ENCODE data around the gene CASTOR2.
"Not testable (repeated sequence)": the region's sequence is repeated elsewhere in the genome, so short reads cannot be mapped to it uniquely, and the experiment has no call there.

The CASTOR2 gene

DNA sequence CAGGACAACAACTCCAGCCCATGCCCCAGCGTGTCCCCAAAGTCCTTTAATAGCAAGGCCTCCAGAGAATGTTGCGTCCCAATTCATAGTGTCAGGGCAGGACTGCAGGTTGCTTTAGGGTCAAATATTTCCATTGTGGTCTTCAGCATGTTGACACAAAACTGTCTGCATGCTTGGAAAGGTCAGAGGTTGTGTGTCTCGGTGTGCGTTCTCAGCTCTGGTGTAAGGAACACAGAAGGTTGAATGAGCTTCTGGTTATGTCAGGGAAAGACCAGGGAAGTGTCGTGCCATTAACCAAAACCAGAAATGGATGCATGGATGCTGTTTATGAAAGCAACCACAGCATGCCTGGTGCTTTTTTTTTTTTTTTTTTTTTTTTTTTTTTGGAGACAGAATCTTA is 31.9 kb downstream of the CASTOR2 start:
- DNase-seq: not testable (repeated sequence)

DNA sequence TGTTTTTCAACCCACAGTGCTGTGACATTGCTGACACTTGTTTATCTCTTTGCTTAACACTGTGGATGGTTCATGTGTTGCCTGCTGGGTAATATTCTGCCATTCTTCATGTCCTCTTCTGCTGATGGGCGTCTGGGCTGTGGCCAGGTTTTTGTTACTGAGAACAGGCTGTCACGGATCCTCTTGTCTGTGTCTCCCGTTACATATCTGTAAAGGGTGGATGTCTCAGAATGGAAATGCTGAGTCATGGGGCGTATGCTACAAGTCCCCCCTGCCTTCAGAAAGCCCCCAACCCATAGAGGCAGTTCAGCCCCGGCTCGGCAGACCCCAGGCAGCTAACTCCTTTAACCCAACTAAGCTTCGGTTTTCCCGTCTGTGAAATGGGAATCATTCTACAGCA is 33.3 kb downstream of the CASTOR2 start:
- DNase-seq: not testable (repeated sequence)

DNA sequence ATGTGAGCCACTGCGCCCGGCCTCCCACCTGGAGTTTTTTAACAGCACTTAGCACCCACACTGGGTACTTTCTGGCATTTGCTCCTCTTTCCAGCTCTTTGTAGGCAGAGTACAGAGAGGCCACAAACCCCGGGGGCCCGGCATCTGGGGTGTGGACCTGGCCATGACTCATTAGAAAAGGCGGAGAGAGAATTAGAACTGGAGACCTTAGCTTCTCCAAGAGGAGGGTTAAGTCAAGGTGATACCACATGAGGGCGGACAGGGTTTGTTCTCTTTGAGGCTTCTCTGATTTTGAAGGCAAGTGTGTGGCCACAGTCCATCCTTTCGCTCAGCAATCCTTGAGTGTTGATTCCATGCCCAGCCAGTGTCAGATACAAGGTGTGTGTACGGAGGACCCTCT is 36.9 kb downstream of the CASTOR2 start:
- not testable (repeated sequence) for DNase-seq

DNA sequence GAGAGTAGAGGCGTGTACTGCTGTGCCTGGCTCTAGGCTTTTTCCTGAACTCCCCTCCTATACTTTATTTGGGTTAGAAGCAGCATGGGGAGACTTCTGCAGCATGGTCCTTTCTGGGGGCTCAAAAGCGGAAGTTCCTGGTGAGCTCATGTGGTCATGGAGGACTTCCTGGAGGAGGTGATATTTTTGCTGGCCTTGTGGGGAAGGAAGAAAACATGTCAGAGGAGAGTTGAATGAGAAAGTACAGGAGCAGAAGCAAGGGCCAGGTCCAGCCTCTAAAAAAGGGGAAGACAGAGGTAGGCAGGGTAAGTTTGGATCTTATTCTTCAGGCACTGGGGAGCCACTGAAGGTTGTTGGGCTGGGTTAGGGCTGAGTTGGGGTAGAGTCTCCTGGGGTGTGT is 45.5 kb downstream of the CASTOR2 start:
- DNase-seq: no peak

DNA sequence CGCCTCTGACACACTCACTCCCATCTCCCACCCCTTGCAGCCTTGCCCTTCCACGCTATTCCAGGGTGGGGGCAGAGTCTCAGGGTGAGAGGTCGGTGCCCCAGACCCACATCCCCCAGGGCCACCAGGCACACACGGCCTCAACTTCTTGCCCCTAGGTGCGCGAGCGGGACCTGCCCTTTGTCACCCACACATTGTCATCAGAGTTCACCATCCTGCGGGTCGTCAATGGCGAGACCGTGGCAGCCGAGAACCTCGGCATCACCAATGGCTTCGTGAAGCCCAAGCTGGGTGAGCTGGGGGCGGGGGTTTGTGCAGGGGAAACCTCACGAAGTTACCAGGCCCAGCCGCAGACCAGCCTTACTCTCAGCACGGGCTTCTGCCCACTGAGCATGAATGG is 53.3 kb downstream of the CASTOR2 start:
- no peak for DNase-seq

DNA sequence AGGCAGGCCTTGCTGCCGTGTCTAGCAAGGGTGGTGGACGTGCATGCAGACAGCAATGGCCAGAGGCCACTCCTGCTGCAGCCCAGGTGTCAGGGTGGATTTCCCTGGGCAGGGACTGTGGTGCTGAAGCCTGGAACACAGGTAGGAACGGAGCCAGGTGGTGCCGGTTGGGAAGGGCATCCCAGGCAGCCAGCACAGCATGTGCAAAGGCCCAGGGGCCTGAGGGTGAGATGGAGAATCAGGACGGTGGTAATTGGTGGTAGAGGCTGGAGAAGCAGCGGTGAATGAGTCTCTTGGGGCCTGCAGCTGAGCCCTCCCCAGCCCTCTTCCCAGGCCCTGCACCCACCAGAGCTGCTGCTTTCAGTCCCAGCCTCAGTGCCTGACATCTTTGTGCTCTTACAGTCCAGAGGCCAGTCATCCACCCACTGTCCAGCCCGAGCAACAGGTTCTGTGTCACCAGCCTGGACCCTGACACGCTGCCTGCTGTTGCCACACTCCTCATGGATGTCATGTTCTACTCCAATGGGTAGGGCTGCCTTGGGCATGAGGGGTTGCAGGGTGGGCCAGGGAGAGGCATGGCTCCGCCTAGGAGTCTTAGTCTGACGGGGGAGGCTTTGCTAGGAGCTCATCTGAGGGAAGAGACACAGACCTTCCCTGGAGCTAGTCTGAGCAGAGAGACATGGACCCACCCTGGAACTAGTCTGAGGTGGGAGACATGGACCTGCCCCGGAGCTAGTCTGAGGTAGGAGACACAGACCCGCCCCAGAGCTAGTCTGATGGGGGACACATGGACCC is 54.3 kb downstream of the CASTOR2 start:
- DNase-seq: no peak

DNA sequence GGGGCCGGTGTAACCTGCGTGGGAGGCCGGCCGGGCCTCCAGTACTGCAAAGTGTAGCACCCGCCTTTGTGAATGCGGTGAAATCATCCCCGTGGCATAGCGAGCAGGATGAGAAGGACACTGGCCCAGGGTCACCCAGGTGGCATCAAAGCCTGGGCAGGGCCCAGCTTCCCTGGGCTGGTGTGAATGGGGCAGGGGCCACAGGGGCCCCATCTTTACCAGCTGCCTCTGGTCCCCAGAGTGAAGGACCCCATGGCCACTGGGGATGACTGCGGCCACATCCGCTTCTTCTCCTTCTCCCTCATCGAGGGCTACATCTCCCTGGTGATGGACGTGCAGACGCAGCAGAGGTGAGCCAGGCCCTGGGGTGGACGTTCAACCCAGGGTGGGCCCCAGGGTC is 55.3 kb downstream of the CASTOR2 start:
- DNase-seq: no peak

DNA sequence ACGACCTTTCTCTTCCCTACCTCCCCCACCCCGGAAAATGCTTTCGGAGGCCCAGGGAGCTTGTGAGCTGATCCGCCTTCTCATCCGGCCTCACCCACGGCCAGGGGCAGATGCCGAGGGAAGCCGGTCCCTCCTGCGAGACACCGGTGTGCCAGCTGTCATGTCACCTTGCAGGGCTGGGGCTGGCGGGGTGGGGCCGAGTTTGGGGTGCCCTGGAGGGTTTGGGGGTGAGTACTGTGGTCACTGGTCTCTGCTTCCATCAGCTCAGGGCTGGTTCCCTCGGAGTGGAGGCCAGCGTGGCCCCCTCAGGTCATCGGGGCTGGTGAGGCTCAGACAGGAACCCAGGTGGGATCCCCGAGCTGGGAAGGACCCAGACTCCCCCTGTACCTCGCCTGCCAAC is 60.4 kb downstream of the CASTOR2 start:
- DNase-seq: no peak

DNA sequence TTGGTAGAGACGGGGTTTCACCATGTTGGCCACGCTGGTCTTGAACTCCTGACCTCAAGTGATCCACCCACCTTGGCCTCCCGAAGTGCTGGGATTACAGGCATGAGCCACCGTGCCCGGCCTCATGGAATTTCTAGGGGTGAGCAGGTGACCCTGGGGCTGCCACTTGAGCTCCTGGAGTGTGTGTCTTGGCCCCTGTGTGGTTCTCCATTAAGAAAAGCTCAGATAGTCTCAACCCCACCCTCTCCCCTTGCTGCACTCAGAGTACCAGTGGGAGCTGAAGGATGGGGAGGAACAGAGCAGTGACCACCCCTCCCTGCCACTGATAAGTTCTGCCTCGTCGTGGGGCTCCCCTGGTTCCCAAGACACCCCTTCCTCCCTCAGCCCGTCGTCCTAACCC is 63.8 kb downstream of the CASTOR2 start:
- DNase-seq: no peak

DNA sequence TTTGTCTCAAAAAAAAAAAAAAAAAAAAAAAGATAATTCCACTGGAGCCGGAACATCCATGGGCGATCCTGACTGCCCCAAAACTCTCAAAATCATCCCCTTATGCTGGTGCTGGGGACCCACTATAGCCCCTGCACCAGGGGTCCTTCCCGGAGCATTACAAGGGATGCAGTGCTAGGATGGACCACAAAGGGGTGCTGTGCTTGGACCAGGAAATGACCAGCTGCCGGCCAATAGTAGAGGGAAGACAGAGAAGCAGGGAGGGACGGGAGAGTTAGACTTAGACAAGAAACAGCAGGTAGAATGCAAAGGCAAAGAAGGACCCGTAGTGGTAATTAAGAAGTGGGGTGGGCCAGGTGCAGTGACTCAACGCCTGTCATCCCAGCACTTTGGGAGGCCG is 68.6 kb downstream of the CASTOR2 start:
- no peak for DNase-seq

DNA sequence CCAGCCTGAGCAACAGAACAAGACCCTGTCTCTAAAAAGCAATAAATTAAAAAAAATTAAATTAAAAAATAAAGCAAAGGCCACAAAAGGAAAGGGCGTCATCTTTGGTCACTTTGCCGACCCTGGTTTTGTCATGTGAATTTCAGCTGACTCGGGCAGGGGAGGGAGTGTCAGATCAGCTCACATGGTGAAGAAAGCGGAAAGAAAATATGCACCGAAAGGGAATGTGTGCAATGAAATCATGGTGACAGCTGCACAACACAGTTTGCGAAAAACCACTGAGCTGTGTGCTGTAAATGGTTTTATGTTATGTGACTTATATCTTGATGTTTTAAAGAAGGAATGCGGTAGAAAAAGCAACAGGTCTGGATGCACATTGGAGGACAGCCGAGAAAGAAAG is 69.3 kb downstream of the CASTOR2 start:
- no peak for DNase-seq

DNA sequence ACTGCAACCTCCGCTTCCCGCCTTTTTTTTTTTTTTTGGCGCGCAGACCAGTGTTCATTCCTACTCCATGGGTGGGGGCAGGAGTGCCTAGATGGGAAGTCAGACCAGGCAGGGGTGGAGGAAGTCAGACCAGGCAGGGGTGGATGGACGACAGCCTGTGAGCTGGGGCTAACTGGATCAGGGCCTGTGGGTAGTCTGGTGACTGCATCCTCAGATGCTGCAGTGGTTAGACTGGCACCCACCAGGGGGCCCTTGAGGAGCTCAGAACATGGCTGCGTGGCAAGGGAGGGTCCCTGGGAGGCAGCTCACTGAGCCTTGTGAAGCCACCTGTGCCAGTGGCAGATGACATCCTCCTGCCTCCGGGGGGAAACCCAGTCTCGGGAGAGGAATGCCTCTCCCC is 74.0 kb downstream of the CASTOR2 start:
- no peak for DNase-seq

DNA sequence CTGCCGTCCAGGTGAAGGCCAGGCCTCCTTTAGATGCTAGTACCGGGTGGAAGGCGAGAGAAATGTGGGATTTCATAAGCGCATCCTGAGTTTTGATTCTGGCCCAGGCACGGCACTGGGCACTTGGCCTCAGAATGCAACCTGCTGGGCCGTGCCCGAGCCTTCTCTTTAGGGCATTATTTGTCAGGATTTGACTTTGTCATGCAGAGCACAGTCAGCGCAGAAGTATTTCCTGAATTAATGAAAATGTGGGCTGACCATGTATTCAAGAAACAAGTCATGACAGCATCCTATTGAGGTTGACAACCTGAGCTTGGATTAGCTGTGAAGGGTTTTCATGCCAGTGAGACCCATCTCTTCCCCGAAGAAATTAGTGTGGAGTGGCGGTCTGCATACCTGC is 74.7 kb downstream of the CASTOR2 start:
- DNase-seq: no peak

DNA sequence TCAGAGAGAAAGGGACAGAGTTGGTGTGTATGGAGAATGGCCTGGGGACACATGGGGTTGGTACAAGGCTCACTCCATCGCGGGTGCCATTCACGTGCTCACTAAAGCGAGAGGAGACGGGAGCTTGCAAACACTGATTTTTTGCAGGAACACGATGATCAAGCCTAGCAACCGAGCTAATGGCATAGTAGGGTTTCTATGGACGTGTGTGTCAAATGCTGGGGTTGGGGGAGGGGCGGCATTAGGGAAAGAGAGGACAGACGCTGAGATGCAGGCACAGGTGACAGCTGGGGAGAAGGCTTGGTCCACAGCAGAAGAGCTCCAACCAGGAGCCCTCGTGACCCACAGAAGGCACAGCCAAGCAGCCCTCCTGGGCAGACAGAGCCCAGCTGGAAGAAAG is 75.2 kb downstream of the CASTOR2 start:
- DNase-seq: no peak

DNA sequence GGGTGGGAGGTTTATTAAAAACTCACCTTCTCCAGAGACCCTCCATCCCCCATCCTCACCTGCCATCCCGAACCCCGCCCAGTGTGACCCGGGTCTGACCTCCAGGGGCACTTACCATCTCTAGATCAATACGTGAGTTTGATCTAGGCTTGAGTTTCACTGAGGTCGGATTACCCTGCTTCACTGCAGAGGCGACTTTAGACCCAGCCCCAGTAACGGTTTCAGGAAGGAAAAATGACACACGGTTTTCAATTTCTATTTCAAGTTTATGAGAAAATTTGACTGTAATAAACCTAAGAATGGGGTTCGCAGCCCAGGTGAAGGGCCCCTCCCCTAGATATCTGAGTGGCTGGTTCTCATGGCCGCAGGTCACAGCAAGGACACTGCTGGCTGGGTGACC is 76.0 kb downstream of the CASTOR2 start:
- DNase-seq: no peak

DNA sequence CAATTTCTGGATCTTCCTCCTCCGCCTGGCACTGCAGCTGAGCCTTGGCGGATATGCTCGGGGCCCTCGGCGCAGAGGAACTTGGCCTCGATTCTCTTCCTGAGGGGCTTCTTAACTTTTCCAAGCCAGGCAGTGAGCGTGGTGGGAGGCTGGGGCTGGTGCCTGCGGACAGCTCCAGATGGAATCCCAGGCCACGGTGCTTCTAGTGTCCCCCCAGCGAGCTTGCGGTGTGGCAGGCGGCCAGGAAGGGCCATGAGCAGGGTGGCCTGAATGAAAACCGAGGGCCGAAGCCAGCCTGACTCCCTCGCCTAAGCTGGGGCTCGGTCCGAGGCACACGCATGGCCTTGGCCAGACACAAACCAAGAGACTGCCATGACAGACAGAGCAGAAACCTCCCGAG is 77.8 kb downstream of the CASTOR2 start:
- DNase-seq: no peak

DNA sequence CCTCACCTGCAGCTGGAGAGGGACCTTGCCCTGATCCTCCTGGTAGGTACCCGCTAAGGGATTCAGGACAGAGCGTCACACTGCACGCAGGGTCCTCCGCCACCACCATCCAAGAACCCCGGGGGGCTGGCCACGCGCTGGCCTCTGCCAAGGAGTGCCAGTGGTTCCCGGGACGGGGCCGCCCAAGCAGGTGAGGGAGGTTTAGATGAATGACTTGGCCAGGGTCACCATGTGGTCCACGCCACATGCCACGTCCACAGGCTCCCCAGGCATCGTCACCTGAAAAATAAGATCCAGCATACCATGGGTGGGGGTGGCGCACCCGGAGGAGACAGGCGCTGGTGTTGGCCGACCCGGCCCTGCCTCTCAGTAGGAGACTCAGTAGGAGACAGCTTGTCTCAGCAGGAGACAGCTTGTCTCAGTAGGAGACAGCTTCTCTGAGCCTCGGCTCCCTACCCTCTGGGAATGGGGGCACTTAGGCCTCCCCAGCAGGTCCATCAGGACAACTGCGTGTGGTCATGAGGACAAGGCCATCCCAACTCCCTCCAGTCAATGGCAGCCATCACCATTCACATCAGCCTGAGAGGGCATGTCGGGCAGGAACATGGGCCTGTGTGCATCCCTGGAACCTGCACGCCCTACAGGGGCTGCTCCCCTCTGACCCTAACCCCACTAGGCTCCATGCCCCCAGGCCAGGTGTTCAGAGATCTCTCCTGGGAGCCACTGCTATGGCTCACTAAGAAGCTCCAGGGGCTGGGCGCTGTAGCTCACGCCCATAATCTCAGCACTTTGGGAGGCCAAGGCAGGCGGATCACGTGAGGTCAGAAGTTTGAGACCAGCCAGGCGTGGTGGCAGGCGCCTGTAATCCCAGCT is 78.6 kb downstream of the CASTOR2 start:
- DNase-seq: no peak

DNA sequence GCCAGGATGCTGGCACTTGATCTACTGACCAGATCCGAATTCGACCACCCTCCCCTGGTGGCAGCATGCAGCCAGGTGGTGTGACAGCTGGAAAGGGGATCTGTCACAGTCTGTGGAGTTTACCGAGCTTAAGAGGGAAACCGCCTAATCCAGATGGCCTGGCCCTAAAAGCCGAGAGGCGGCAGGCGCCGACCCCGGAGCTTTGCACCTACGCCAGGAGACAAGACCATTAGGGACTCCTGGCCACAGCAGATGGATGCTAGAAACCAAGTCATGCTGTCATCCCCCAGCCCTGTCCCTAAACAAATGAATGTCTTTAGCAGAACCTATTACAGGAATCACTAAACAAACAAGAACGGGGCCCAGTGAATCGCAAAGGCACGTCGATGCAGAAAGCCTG is 81.4 kb downstream of the CASTOR2 start:
- DNase-seq: no peak

DNA sequence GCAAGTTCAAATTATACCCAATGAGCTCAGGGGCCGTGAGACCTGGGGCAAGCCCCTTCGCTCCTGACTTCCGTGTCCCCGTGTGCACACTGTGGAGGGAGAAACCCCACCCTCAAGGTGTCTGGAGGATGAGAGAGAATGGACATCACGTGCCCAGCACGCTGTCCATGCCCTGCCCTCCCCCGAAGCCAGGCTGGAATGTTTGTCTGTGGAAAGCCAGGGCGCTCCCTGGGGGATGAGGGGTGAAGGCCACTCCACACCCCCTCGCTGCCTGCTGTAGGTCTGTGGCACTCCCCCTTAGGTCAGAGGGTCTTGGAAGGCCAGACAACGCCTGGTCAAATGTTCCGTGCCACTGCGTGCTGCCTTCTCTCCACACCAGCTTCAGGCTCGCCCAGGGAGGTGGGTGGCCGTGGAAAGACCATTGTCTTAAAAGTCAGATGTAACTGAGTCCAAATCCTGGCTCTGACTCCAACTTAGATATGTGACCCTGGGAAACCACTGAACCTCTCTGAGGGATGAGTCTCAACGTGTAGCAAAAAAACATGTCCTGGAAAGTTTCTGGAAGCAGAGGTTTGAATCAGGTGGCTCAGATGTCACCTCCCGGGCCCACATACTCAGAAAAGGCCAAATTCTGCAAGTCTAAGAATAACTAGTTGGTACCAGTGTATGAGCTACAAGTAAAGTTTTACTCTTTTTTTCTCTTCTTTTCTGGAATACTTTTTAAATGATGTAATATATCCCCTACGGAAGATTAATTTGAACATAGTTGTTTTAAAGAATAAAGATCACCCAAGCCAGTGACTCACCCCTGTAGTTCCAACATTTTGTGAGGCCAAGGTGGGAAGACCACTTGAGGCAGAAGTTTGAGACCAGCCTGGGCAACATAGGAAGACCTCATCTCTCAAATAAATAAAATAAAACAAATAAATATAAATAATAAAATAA is 84.2 kb downstream of the CASTOR2 start:
- DNase-seq: no peak

DNA sequence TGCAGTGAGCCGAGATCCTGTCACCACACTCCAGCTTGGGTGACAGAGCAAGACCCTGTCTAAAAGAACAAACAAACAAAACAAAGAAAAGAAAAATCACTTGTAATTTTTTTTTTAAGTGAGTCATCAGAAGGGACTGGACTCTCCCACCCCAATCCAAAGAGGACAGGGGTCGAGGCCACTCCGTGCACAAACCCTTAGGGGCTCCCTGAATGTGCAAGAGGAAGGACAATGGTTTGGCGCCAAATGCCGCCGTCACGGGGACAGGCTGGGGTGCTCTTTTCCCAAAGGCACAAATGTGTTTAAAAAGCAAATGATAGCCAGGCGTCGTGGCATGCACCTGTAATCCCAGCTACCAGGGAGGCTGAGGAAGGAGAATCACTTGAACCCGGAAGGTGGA is 85.3 kb downstream of the CASTOR2 start:
- no peak for DNase-seq

DNA sequence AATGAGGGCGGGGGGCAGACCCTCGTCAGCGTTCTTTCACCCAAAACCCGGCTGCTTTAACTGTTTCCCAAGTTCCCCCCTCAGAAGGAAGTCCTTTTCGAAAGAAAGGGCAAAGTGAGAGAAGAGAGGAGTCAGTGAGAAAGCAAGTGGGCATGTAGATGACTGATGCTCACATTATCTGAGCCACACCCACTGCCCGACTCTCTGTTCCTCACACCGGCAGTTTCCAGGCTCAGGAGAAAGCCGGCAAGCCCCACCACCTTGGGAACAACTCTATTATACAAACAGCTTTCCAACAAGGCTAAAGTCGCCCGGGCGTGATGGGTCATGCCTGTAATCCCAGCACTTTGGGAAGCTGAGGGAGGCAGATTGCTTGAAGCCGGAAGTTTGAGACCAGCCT is 86.0 kb downstream of the CASTOR2 start:
- DNase-seq: no peak

DNA sequence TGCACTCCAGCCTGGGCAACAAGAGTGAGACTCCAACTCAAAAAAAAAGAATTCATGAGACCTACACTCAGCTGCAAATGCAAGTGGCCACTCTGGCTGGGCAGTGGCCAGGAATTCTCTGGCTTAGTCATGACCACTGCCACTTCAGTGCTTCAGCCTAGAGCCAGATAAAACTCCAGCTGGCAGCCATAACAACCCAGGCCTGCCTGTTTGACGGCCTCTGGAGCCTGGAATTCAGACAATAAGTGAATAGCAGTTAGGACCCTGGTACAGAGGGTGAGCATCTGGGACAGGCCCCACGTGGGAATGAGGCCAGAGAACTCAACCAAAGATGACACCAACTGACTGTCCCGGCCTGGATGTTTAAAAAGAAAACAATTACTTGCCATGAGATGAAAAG is 90.2 kb downstream of the CASTOR2 start:
- DNase-seq: no peak

DNA sequence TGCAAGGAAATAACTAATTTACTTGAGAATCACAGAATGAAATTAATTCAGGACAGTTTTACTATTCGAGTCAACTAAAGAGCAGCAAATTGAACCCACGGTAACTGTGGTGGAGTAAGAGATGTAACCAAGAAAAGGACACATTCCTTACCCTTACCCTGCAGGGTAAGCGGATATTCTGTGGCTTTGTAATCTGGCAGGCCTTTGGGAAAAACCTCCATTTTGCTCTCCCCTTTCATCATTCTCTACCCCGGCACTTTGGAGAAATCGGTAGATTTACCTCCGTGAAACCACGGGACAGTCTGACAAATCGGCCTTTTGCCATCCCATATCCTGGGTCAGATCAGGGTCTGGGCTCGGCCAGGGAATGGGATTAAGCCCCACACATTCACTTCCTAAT is 90.7 kb downstream of the CASTOR2 start:
- DNase-seq: no peak
